ENCODE measurements around the gene IL17F. TPM values are rescaled to one million over a fixed set of nuclear protein-coding genes. Genes with fewer than 3 reads are reported as not detected.

Gene IL17F
- polyA plus RNA-seq, 1 experiment = not detected

DNA sequence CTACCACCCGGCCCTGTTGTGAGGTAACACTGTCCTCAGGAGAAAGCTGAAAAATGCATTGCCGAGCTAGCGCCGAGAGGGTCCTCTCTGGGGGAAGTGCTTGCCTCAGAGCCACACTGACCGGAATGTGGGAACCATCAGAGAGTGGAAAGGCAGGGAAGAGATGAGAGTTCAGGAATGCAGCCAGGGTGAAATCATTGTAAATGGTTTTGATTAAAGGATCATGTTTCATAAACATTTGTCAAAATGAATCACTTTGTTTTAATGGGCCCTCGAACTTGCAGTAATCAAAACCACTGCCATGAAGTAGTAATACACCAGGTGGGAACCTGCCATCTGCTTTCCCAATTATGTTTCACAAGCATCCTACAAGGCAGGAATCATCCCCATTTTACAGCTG is 16.9 kb upstream of the IL17F start:
- DNase-seq (ENCODE audit: low read depth, low spot score) = peak; percentile 77
- CTCF ChIA-PET = interaction anchor here (0.6 to 5.8 kb wide), 5 partner anchors 23 to 727 kb away, joined by 3 to 117 read pairs (median 14); partner anchors contain the start of gene MCM3
- TF ChIP-seq CTCF (IDR thresholded peaks at IDR 0.05; ENCODE audit: low read depth, low read length) = no peak

GRCh38 chr6:52260634-52261033 is 16.3 kb upstream of the IL17F start:
- ChIA-PET POLR2A (no interaction called here), CTCF (interaction anchor here (0.7 to 5.8 kb wide), 5 partner anchors 67 to 211 kb away, joined by 3 to 117 read pairs (median 3); no protein-coding TSS in a partner anchor)
- Histone ChIP-seq H3K27ac (ENCODE audit: low read depth, low read length) (peak overlapping the region; percentile 69), H3K4me3 (ENCODE audit: low read depth, low read length) (no peak overlapping the region), H3K9me3 (ENCODE audit: control insufficient read depth, insufficient read depth, low read length) (no peaks in the 10 kb centered on the region), H3K27me3 (ENCODE audit: control insufficient read depth, insufficient read depth, low read length) (peaks cover under 1% of the 10 kb centered on the region)
- no peak for TF ChIP-seq CTCF (IDR thresholded peaks at IDR 0.05; ENCODE audit: low read depth, low read length)
- no peak for DNase-seq (ENCODE audit: low read depth, low spot score)

More for the DNA sequence above, 16.9 kb upstream of the IL17F start:
- Histone ChIP-seq H3K27ac (ENCODE audit: low read depth, low read length) (peak overlapping the region; percentile 69), H3K9me3 (ENCODE audit: control insufficient read depth, insufficient read depth, low read length) (no peaks in the 10 kb centered on the region), H3K4me3 (ENCODE audit: low read depth, low read length) (no peak overlapping the region), H3K27me3 (ENCODE audit: control insufficient read depth, insufficient read depth, low read length) (no peaks in the 10 kb centered on the region)
- POLR2A ChIA-PET = no interaction called here

DNA sequence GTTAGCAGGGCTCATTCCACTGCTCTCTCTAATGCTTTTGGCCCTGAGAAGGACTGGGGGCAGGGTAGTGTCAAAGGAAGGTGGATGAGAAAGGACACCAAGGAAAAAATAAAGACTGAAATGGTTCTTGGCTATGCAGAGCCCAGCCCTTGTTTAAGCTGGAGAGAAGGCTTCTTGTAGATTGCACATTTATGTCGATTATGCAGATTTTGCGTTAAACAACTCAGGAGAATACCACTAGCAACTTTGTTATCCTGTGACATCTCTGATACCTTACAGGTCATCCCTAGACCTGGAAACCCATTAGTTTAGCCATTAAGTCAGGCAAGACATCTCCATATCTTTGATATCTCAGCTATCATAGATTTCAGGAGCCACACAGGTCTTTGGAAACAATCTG is 11.1 kb upstream of the IL17F start:
- ChIA-PET CTCF (interaction anchor here (0.5 to 1.0 kb wide), 2 partner anchors 9 to 22 kb away, joined by 3 read pairs; no protein-coding TSS in a partner anchor), POLR2A (no interaction called here)
- H3K27me3 ChIP-seq (ENCODE audit: control insufficient read depth, insufficient read depth, low read length) = peaks cover 20% of the 10 kb centered on the region
- H3K4me3 ChIP-seq (ENCODE audit: low read depth, low read length) = no peak overlapping the region
- no peaks in the 10 kb centered on the region for H3K9me3 ChIP-seq (ENCODE audit: control insufficient read depth, insufficient read depth, low read length)
- H3K27ac ChIP-seq (ENCODE audit: low read depth, low read length) = no peak overlapping the region
- TF ChIP-seq CTCF (IDR thresholded peaks at IDR 0.05; ENCODE audit: low read depth, low read length) = no peak
- DNase-seq (ENCODE audit: low read depth, low spot score) = no peak

GRCh38 chr6:52254731-52255378 is 10.6 kb upstream of the IL17F start:
- Histone ChIP-seq H3K9me3 (ENCODE audit: control insufficient read depth, insufficient read depth, low read length) (no peaks in the 10 kb centered on the region), H3K4me3 (ENCODE audit: low read depth, low read length) (no peak overlapping the region), H3K27ac (ENCODE audit: low read depth, low read length) (no peak overlapping the region), H3K27me3 (ENCODE audit: control insufficient read depth, insufficient read depth, low read length) (peaks cover 21% of the 10 kb centered on the region)
- POLR2A ChIA-PET = no interaction called here
- CTCF ChIA-PET = interaction anchor here (1.0 kb wide), 2 partner anchors 9 to 21 kb away, joined by 3 read pairs; no protein-coding TSS in a partner anchor
- no peak for TF ChIP-seq CTCF (IDR thresholded peaks at IDR 0.05; ENCODE audit: low read depth, low read length)
- no peak for DNase-seq (ENCODE audit: low read depth, low spot score)

GRCh38 chr6:52253494-52253893 is 9.2 kb upstream of the IL17F start:
- H3K27ac ChIP-seq (ENCODE audit: low read depth, low read length) = no peak overlapping the region
- no peak overlapping the region for H3K4me3 ChIP-seq (ENCODE audit: low read depth, low read length)
- POLR2A ChIA-PET = no interaction called here
- CTCF ChIA-PET = interaction anchor here (1.8 kb wide), 1 partner anchor 10 kb away, joined by 7 read pairs; no protein-coding TSS in a partner anchor
- no peaks in the 10 kb centered on the region for H3K9me3 ChIP-seq (ENCODE audit: control insufficient read depth, insufficient read depth, low read length)
- DNase-seq (ENCODE audit: low read depth, low spot score) = no peak
- no peak for TF ChIP-seq CTCF (IDR thresholded peaks at IDR 0.05; ENCODE audit: low read depth, low read length)
- H3K27me3 ChIP-seq (ENCODE audit: control insufficient read depth, insufficient read depth, low read length) = peaks cover 21% of the 10 kb centered on the region

All from AG04450 (cell line).